ENCODE results near the gene MYL5. TPM values are rescaled to one million over a fixed set of nuclear protein-coding genes. Genes with fewer than 3 reads are reported as not detected.

Gene MYL5
- total RNA-seq, 6 donors from 2014 or later: 4.7 to 25.1 (median 17.1) TPM

DNA sequence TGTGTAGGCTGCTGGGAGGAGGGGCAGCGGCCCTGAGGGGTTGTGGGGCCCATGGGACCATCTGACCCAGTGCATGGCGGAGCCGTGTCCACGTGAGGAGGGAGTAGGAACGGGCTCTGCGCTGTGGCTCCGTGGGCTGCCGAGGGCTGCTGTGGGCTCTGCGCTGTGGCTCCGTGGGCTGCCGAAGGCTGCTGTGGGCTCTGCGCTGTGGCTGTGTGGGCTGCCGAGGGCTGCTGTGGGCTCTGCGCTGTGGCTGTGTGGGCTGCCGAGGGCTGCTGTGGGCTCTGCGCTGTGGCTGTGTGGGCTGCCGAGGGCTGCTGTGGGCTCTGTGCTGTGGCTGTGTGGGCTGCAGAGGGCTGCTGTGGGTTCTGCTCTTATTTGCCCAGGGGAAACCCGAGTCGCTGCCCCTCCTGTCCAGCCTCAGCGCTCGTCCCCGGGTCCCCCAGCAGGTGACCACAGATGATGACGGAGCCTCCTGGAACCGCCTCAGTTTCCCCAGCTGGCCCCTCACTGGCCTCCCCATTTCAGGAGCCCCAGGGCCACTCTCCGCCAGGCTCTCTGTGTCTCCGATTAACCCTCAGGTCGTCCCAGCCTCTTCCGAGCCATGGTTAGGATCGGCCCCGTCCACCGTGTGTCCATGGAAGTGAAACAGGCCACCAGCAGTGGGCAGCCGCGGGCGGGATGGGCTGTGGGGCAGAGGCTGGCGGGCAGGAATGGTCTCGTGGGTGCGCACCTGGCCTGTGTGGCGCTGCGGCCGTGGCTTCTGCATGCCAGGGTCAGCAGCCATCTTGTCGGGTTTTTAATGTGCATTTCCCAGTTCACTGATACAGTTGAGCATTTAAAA lies 51.3 kb downstream of the MYL5 start:
- no peaks in the 10 kb centered on the region for H3K9me3 ChIP-seq
- H3K36me3 ChIP-seq: peaks cover 0 to 18% (median 10%) of the 10 kb centered on the region in 4 donors
- H3K27ac ChIP-seq: peak overlapping the region in 3 of 4 donors; percentile 48 to 61 (median 58)
- TF ChIP-seq POLR2A (IDR thresholded peaks at IDR 0.05): no peak
- TF ChIP-seq EP300 (IDR thresholded peaks at IDR 0.05): no peak
- no peak for TF ChIP-seq POLR2AphosphoS5 (IDR thresholded peaks at IDR 0.05)
- TF ChIP-seq, protein P1, sequence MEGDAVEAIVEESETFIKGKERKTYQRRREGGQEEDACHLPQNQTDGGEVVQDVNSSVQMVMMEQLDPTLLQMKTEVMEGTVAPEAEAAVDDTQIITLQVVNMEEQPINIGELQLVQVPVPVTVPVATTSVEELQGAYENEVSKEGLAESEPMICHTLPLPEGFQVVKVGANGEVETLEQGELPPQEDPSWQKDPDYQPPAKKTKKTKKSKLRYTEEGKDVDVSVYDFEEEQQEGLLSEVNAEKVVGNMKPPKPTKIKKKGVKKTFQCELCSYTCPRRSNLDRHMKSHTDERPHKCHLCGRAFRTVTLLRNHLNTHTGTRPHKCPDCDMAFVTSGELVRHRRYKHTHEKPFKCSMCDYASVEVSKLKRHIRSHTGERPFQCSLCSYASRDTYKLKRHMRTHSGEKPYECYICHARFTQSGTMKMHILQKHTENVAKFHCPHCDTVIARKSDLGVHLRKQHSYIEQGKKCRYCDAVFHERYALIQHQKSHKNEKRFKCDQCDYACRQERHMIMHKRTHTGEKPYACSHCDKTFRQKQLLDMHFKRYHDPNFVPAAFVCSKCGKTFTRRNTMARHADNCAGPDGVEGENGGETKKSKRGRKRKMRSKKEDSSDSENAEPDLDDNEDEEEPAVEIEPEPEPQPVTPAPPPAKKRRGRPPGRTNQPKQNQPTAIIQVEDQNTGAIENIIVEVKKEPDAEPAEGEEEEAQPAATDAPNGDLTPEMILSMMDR (IDR thresholded peaks at IDR 0.05): no peak
- DNase-seq (peak in 1 of 2 donors; percentile 68), ATAC-seq (ENCODE audit: low FRiP score in 2 of 2) (no peak)
- no peak overlapping the region for H3K4me3 ChIP-seq
- peaks cover 17 to 30% (median 28%) of the 10 kb centered on the region in 4 donors for H3K4me1 ChIP-seq
- no peaks in the 10 kb centered on the region for H3K27me3 ChIP-seq
- 90 to 93% methylated on average over 29 to 33 of the region's 41 CpGs for WGBS, 2 donors

DNA sequence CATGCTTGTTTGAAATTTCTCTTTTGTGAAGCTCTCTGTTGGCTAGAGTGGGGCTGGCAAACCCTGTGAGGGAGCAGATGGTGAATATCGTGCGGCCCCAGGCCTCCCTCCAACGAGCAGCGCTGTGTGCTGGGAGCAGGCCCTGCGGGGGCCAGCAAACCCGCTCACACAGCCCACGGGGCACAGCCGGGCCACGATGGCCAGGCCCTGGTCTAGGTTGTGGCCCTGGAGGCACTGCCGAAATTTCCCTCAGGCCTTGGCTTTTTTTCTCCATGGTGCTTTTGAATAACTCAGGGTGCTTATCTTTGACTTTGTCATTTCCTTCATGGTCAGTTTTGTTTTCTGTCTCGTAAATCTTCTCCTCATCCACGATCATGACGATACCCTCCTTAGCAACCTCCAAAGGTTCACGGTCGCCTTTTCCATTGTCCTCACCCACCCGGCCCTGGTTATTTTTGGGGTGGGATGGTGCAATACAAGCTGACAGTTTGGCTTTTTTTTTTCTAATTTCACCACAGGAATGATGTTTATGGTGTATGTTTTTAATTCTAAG lies 52.0 kb downstream of the MYL5 start:
- TF ChIP-seq, protein P1 (IDR thresholded peaks at IDR 0.05): no peak
- no peak for TF ChIP-seq EP300 (IDR thresholded peaks at IDR 0.05)
- TF ChIP-seq POLR2AphosphoS5 (IDR thresholded peaks at IDR 0.05): no peak
- no peak for TF ChIP-seq POLR2A (IDR thresholded peaks at IDR 0.05)
- ATAC-seq (ENCODE audit: low FRiP score in 2 of 2) (peak in 1 of 2 donors; percentile 25), DNase-seq (peak in 1 of 2 donors; percentile 80)
- Histone ChIP-seq H3K27me3 (no peaks in the 10 kb centered on the region), H3K4me1 (peaks cover 11 to 23% (median 21%) of the 10 kb centered on the region in 4 donors), H3K4me3 (no peak overlapping the region), H3K9me3 (no peaks in the 10 kb centered on the region), H3K27ac (peak overlapping the region in 3 of 4 donors; percentile 48 to 61 (median 58)), H3K36me3 (peaks cover 0 to 25% (median 17%) of the 10 kb centered on the region in 4 donors)
- WGBS, 2 donors: 48 to 71% methylated on average over 11 to 15 of the region's 16 CpGs

DNA sequence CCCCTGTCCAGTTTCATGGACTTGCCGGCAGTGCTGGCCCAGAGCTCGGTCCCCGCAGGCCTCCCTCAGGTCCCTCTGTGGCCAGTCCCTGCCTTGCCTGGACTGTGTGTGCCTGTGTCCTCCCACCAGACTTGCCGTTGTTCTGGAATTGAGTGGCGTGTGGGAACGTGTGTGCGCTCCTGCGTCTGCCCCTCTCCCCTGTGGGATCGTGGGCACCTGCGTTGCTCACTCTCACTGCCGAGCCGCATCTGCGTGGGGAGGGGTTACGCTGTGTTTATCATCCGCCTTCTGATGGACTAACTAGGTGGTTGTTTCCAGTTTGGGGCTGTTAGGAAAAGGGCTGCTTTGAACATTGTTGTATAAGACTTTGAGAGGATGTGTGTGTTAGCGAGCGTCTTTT lies 52.5 kb downstream of the MYL5 start:
- Histone ChIP-seq H3K4me3 (no peak overlapping the region), H3K27me3 (no peaks in the 10 kb centered on the region), H3K27ac (peak overlapping the region in 2 of 4 donors; percentile 48 to 58), H3K36me3 (peaks cover 0 to 25% (median 17%) of the 10 kb centered on the region in 4 donors), H3K9me3 (no peaks in the 10 kb centered on the region), H3K4me1 (peaks cover 6 to 18% (median 16%) of the 10 kb centered on the region in 4 donors)
- peak in 1 of 2 donors; percentile 58 for DNase-seq
- no peak for ATAC-seq (ENCODE audit: low FRiP score in 2 of 2)
- TF ChIP-seq EP300 (IDR thresholded peaks at IDR 0.05) (no peak), POLR2AphosphoS5 (IDR thresholded peaks at IDR 0.05) (no peak), POLR2A (IDR thresholded peaks at IDR 0.05) (no peak)
- TF ChIP-seq, protein P1 (IDR thresholded peaks at IDR 0.05): no peak
- WGBS, 2 donors: 67 to 77% methylated on average over 12 to 14 of the region's 17 CpGs

DNA sequence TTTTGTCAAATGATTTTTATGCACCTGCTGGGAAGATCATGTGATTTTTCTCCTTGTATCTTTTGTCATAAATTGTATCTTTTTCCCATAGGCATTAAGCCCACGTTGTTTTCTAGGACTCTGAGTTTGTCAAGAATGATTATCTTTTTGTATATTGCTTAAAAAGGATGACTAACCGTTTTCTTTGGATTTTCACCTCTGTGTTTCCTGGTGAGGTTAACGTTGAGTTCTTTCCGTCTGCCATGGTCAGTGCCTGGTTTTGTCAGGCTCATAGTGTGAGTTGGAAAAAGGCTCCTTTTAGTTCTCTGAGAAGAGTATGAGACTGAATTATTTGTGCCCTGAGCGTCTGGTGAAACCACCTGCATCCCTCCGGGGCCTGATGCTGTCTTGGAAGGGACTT lies 53.2 kb downstream of the MYL5 start:
- Histone ChIP-seq H3K4me1 (peaks cover 5 to 18% (median 13%) of the 10 kb centered on the region in 4 donors), H3K4me3 (no peak overlapping the region), H3K27me3 (no peaks in the 10 kb centered on the region), H3K9me3 (no peaks in the 10 kb centered on the region), H3K36me3 (peaks cover 2 to 31% (median 20%) of the 10 kb centered on the region in 4 donors), H3K27ac (no peak overlapping the region)
- no peak for TF ChIP-seq POLR2AphosphoS5 (IDR thresholded peaks at IDR 0.05)
- TF ChIP-seq POLR2A (IDR thresholded peaks at IDR 0.05): no peak
- TF ChIP-seq EP300 (IDR thresholded peaks at IDR 0.05): no peak
- TF ChIP-seq, protein P1 (IDR thresholded peaks at IDR 0.05): no peak
- no peak for DNase-seq
- no peak for ATAC-seq (ENCODE audit: low FRiP score in 2 of 2)
- WGBS, 2 donors: 66 to 83% methylated on average over 6 of the region's 6 CpGs
